ENCODE data around the gene SLC2A1. TPM values are rescaled to one million over a fixed set of nuclear protein-coding genes. Genes with fewer than 3 reads are reported as not detected.

The SLC2A1 gene
- total and polyA plus RNA-seq, 2 experiments from 2014 or later: 271 to 301 TPM

DNA sequence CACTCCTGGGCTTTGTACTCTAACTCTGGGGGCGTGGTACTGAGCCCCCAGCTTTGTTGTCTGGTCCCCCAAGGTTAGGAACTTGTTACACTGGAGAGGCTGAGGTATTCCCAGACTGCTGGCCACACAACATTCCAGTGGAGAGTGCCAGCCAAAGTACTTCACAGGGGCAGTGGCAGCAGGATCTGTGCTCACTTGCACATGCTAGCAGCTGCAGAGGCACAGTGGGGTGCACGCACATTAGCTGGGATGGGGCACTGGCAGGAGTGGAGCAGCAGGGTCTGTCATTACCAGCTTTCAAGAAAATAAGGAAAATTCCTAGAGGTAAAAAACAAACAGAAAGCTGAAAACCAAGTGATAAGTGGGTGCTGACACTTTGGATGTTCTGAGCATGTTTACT is 81.3 kb downstream of the SLC2A1 start:
- Histone ChIP-seq H3K79me2 (no peaks in the 10 kb centered on the region), H3K4me3 (no peak overlapping the region), H3K4me2 (no peak overlapping the region), H3K27me3 (no peaks in the 10 kb centered on the region), H2AFZ (no peak overlapping the region), H3K27ac (no peak overlapping the region), H3K36me3 (replicated peaks; ENCODE audit: insufficient read depth, low read depth) (no peaks in the 10 kb centered on the region), H3K4me1 (ENCODE audit: insufficient read depth) (no peaks in the 10 kb centered on the region), H4K20me1 (ENCODE audit: insufficient read depth, poor library complexity, severe bottlenecking) (no peaks in the 10 kb centered on the region), H3K9me3 (ENCODE audit: low read depth) (no peaks in the 10 kb centered on the region), H3K9me2 (replicated peaks; ENCODE audit: insufficient read depth) (no peaks in the 10 kb centered on the region)
- no peak for DNase-seq (ENCODE audit: low spot score)
- TF ChIP-seq, protein P1, sequence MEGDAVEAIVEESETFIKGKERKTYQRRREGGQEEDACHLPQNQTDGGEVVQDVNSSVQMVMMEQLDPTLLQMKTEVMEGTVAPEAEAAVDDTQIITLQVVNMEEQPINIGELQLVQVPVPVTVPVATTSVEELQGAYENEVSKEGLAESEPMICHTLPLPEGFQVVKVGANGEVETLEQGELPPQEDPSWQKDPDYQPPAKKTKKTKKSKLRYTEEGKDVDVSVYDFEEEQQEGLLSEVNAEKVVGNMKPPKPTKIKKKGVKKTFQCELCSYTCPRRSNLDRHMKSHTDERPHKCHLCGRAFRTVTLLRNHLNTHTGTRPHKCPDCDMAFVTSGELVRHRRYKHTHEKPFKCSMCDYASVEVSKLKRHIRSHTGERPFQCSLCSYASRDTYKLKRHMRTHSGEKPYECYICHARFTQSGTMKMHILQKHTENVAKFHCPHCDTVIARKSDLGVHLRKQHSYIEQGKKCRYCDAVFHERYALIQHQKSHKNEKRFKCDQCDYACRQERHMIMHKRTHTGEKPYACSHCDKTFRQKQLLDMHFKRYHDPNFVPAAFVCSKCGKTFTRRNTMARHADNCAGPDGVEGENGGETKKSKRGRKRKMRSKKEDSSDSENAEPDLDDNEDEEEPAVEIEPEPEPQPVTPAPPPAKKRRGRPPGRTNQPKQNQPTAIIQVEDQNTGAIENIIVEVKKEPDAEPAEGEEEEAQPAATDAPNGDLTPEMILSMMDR (IDR thresholded peaks at IDR 0.05; ENCODE audit: poor library complexity): no peak
- TF ChIP-seq EZH2 (IDR thresholded peaks at IDR 0.05; ENCODE audit: borderline replicate concordance) (no peak), EZH2phosphoT487 (IDR thresholded peaks at IDR 0.05; ENCODE audit: low read depth, severe bottlenecking, unreplicated experiment) (no peak)
- 49% methylated on average over 2 of the region's 2 CpGs for WGBS (ENCODE audit: low lambda C conversion rate, missing lambda C conversion rate)

DNA sequence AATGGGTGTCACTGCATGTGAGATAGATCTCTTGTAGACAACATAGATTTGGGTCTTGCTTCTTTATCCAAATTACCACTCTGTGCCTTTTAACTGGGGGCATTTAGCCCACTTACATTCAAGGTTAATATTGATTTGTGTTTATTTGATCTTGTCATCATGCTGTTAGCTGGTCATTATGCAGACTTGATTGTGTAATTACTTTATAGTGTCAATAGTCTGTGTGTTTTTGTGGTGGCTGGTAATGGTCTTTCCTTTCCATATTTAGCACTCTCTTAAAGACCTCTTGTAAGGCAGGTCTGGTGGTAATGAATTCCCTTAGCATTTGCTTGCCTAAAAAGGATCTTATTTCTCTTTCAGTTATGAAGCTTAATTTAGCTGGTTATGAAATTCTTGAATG is 82.7 kb downstream of the SLC2A1 start:
- Histone ChIP-seq H3K79me2 (no peaks in the 10 kb centered on the region), H2AFZ (no peak overlapping the region), H3K9me3 (ENCODE audit: low read depth) (no peaks in the 10 kb centered on the region), H3K4me1 (ENCODE audit: insufficient read depth) (no peaks in the 10 kb centered on the region), H3K27me3 (no peaks in the 10 kb centered on the region), H3K36me3 (replicated peaks; ENCODE audit: insufficient read depth, low read depth) (no peaks in the 10 kb centered on the region), H3K27ac (no peak overlapping the region), H3K9me2 (replicated peaks; ENCODE audit: insufficient read depth) (no peaks in the 10 kb centered on the region), H4K20me1 (ENCODE audit: insufficient read depth, poor library complexity, severe bottlenecking) (no peaks in the 10 kb centered on the region), H3K4me3 (no peak overlapping the region), H3K4me2 (no peak overlapping the region)
- TF ChIP-seq, protein P1 (IDR thresholded peaks at IDR 0.05; ENCODE audit: poor library complexity): no peak
- no peak for TF ChIP-seq EZH2phosphoT487 (IDR thresholded peaks at IDR 0.05; ENCODE audit: low read depth, severe bottlenecking, unreplicated experiment)
- no peak for TF ChIP-seq EZH2 (IDR thresholded peaks at IDR 0.05; ENCODE audit: borderline replicate concordance)
- no peak for DNase-seq (ENCODE audit: low spot score)

Small RNAs within 50 kb of the gene (small RNA-seq; reads per million reads assigned to genes)
- not detected for gene RNU6-880P

Other genes with a start within 250 kb of the SLC2A1 start
- gene CLDN19, start 218.6 kb downstream of the SLC2A1 start, total RNA-seq: 2.5 and 6.9 TPM in 2 replicates
- gene CLDN19, start 218.6 kb downstream of the SLC2A1 start, polyA plus RNA-seq: 3.8 and 4.5 TPM in 2 replicates
- gene P3H1, start 191.8 kb downstream of the SLC2A1 start, total RNA-seq: 94.6 and 102 TPM in 2 replicates
- gene P3H1, start 191.8 kb downstream of the SLC2A1 start, polyA plus RNA-seq: 192 and 201 TPM in 2 replicates
- gene C1orf50, start 191.6 kb downstream of the SLC2A1 start, total RNA-seq: 5.7 and 12.6 TPM in 2 replicates
- 11.9 and 15.2 TPM in 2 replicates for gene C1orf50, start 191.6 kb downstream of the SLC2A1 start, polyA plus RNA-seq
- gene TMEM269, start 173.9 kb downstream of the SLC2A1 start, total RNA-seq: 0.32 and 0.40 TPM in 2 replicates
- gene TMEM269, start 173.9 kb downstream of the SLC2A1 start, polyA plus RNA-seq: 0.12 TPM in 1 of 2 replicates, not detected in the other
- gene ERMAP, start 141.7 kb downstream of the SLC2A1 start, total RNA-seq: 17.5 and 20.4 TPM in 2 replicates
- gene ERMAP, start 141.7 kb downstream of the SLC2A1 start, polyA plus RNA-seq: 6.2 and 6.5 TPM in 2 replicates
- 38.0 and 49.6 TPM in 2 replicates for gene SVBP, start 141.5 kb downstream of the SLC2A1 start, total RNA-seq
- 50.6 and 56.8 TPM in 2 replicates for gene SVBP, start 141.5 kb downstream of the SLC2A1 start, polyA plus RNA-seq
- 8.6 and 13.2 TPM in 2 replicates for gene ZNF691, start 112.3 kb downstream of the SLC2A1 start, total RNA-seq
- 6.9 and 8.7 TPM in 2 replicates for gene ZNF691, start 112.3 kb downstream of the SLC2A1 start, polyA plus RNA-seq
- 49.4 and 65.1 TPM in 2 replicates for gene EBNA1BP2, start 213.4 kb upstream of the SLC2A1 start, total RNA-seq
- gene EBNA1BP2, start 213.4 kb upstream of the SLC2A1 start, polyA plus RNA-seq: 73.7 and 92.1 TPM in 2 replicates
- 0.10 and 2.2 TPM in 2 replicates for gene CFAP57, start 213.5 kb upstream of the SLC2A1 start, total RNA-seq
- gene CFAP57, start 213.5 kb upstream of the SLC2A1 start, polyA plus RNA-seq: 0.46 and 0.75 TPM in 2 replicates